ENCODE results near the gene DIPK1B.

Gene DIPK1B

DNA sequence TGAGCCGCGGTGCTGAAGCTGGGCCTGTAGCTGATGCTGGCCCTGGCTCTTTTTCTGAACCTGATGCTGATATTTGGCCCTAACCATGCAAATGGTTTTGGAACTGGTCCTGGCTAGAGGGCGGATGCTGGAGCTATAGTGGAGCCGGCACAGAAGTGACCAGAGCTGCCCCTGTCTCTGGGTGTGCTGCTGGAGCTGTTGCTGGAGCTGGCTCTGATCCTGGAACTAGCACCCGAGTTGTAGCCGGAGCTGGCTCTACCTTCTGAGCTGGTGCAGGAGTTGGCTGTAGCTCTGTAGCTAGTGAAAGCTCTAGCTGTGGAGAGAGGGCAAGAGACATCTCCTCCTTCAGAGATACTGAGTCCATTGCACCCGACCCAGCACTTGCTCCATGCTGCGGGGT is 17.6 kb downstream of the DIPK1B start:
- H3K79me2 ChIP-seq (ENCODE audit: control insufficient read depth, insufficient read depth, low read length, poor library complexity), result peaks cover 12% of the 10 kb centered on the region
- no peak overlapping the region for H4K12ac ChIP-seq (ENCODE audit: low read depth, low read length)
- no peak overlapping the region for H3K4me2 ChIP-seq (ENCODE audit: low read length)
- H4K91ac ChIP-seq (ENCODE audit: low read depth, low read length), result no peak overlapping the region
- H2BK120ac ChIP-seq (ENCODE audit: insufficient read depth, low read length, poor library complexity), result no peak overlapping the region
- H4K8ac ChIP-seq (ENCODE audit: low read depth, low read length), result no peak overlapping the region
- no peak overlapping the region for H2AFZ ChIP-seq (ENCODE audit: insufficient read depth, low read length, poor library complexity)
- H2BK12ac ChIP-seq (ENCODE audit: low read length), result no peak overlapping the region
- H3K9me3 ChIP-seq (ENCODE audit: insufficient read depth, low read depth, low read length), result peaks cover 3% of the 10 kb centered on the region
- H2BK5ac ChIP-seq (ENCODE audit: low read depth, low read length, poor library complexity), result no peak overlapping the region
- H3K23ac ChIP-seq (ENCODE audit: low read length), result no peak overlapping the region
- peaks cover 15 to 16% of the 10 kb centered on the region in 2 experiments for H3K36me3 ChIP-seq (ENCODE audit: control insufficient read depth in 1 of 2, insufficient read depth in 2 of 2, low read length in 2 of 2)
- no peaks in the 10 kb centered on the region for H3K27me3 ChIP-seq (ENCODE audit: insufficient read depth, low read length)
- H3K9ac ChIP-seq (ENCODE audit: low read length), result no peak overlapping the region
- no CpG with 5 or more reads among the region's 8 CpGs for WGBS (ENCODE audit: extremely low coverage, insufficient coverage, insufficient read length)
- H3K18ac ChIP-seq (ENCODE audit: low read length), result no peak overlapping the region
- H3K4me3 ChIP-seq (ENCODE audit: low read depth, low read length), result no peak overlapping the region
- no peak overlapping the region for H2AK5ac ChIP-seq (ENCODE audit: low read length)
- H3K79me1 ChIP-seq (ENCODE audit: low read length), result peaks cover 19% of the 10 kb centered on the region
- no peak overlapping the region for H3K14ac ChIP-seq (ENCODE audit: low read length)
- no peak overlapping the region for H3K27ac ChIP-seq (ENCODE audit: low read depth, low read length)
- no peak overlapping the region for H3K4ac ChIP-seq (ENCODE audit: low read depth, low read length)
- peaks cover 14 to 18% of the 10 kb centered on the region in 2 experiments for H3K4me1 ChIP-seq (ENCODE audit: control insufficient read depth in 1 of 2, insufficient read depth in 2 of 2, low read length in 2 of 2)
- DNase-seq, result no peak

DNA sequence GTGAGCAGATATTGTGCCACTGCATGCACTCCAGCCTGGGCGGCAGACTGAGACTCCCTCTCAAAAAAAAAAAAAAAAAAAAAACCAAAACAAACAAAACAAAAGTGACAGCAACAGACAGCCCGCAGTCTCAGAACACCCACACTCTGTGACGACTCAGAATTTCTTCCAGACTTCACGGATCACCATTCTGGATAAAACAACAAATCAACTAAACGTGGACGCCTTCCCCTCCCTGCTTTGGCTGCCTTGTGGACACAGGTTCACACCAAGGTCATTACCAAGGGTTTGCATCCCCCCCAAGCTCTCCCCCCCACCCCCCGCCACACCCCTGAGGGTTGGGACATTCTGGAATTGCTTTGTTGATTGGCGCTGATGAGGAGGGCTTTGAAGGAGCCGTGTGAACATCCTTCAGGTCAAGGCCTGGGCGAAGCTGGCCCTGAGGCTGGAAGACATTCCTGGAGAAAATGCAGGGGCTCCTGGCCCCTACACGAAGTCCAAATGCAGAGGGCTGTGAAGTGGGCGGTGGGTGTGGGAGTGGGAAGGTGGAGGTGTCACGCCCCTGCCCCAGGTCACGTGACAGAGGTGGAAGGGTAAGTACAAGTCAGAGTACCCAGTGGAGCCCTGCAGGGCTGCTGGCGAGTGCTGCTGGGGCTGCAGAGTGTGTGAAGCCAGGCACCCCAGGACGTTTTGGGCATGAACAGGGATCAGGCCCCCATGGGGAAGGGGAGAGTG is 20.2 kb downstream of the DIPK1B start:
- Histone ChIP-seq H4K91ac (ENCODE audit: low read depth, low read length) (no peak overlapping the region), H3K79me1 (ENCODE audit: low read length) (peaks cover 10% of the 10 kb centered on the region), H3K9ac (ENCODE audit: low read length) (no peak overlapping the region), H3K14ac (ENCODE audit: low read length) (no peak overlapping the region), H3K36me3 (ENCODE audit: control insufficient read depth in 1 of 2, insufficient read depth in 2 of 2, low read length in 2 of 2) (no peaks in the 10 kb centered on the region), H3K9me3 (ENCODE audit: insufficient read depth, low read depth, low read length) (peaks cover 6% of the 10 kb centered on the region), H3K4me3 (ENCODE audit: low read depth, low read length) (no peak overlapping the region), H2AFZ (ENCODE audit: insufficient read depth, low read length, poor library complexity) (no peak overlapping the region), H3K27me3 (ENCODE audit: insufficient read depth, low read length) (no peaks in the 10 kb centered on the region), H3K79me2 (ENCODE audit: control insufficient read depth, insufficient read depth, low read length, poor library complexity) (peaks cover 7% of the 10 kb centered on the region), H4K12ac (ENCODE audit: low read depth, low read length) (no peak overlapping the region), H2AK5ac (ENCODE audit: low read length) (no peak overlapping the region), H2BK5ac (ENCODE audit: low read depth, low read length, poor library complexity) (no peak overlapping the region), H2BK12ac (ENCODE audit: low read length) (no peak overlapping the region), H2BK120ac (ENCODE audit: insufficient read depth, low read length, poor library complexity) (no peak overlapping the region), H3K23ac (ENCODE audit: low read length) (no peak overlapping the region), H3K4me2 (ENCODE audit: low read length) (no peak overlapping the region), H4K8ac (ENCODE audit: low read depth, low read length) (no peak overlapping the region), H3K4ac (ENCODE audit: low read depth, low read length) (no peak overlapping the region), H3K4me1 (ENCODE audit: control insufficient read depth in 1 of 2, insufficient read depth in 2 of 2, low read length in 2 of 2) (peaks cover 0 to 7% of the 10 kb centered on the region in 2 experiments), H3K27ac (ENCODE audit: low read depth, low read length) (no peak overlapping the region), H3K18ac (ENCODE audit: low read length) (no peak overlapping the region)
- DNase-seq, result no peak
- WGBS (ENCODE audit: extremely low coverage, insufficient coverage, insufficient read length), result no CpG with 5 or more reads among the region's 16 CpGs

DNA sequence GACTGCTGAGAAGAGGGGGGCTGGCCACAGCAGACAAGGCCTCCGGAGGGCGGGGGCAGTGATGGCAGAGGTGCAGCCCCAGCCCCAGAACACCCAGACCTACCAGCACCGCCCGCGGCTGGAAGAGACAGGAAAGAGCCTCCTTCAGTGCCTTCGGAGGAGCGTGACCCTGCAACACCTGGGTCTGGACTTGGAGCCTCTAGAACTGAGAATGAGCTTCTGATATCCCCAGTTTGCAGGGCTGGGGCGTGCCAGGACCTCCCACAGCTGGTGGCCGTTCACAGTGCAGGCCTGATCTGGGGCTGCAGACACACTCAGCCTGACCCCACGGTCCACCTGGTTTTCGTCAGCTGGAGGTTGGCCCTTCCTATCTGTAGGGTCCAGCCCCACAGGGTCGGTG is 21.2 kb downstream of the DIPK1B start:
- H3K4me1 ChIP-seq (ENCODE audit: control insufficient read depth in 1 of 2, insufficient read depth in 2 of 2, low read length in 2 of 2), result peaks cover 0 to 3% of the 10 kb centered on the region in 2 experiments

DNA sequence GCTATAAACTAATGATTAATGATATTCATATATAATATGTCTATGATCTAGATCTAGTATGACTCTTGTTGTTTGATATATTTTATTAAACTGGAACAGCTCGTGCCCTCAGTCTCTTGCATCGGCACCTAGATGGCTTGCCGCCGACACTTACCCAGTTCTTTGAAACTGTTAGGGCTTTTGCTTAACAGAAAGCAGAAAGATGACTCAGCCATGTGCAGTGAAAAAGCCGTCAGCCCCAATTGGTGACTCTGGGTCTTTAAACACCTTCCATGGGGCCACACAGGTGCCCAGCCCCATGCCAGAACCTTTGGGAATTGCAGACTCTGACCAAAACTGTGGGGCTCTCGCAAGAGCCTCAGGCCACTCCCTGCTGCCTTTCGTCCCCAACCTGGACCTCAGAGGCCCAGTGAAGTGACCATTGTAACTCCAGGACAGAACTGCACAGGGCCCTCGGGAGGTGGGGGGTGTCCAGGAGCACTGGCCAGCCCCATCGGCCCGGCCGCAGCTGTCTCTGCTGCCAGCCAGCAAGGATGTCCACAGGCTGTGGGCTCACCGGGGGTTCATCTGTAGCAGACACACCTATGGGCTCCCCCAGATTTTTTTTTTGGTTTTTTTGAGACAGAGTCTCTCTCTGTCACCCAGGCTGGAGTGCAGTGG is 22.6 kb downstream of the DIPK1B start:
- Histone ChIP-seq H4K12ac (ENCODE audit: low read depth, low read length) (no peak overlapping the region), H2AK5ac (ENCODE audit: low read length) (no peak overlapping the region), H3K23ac (ENCODE audit: low read length) (no peak overlapping the region), H3K79me2 (ENCODE audit: control insufficient read depth, insufficient read depth, low read length, poor library complexity) (no peaks in the 10 kb centered on the region), H3K18ac (ENCODE audit: low read length) (no peak overlapping the region), H3K4ac (ENCODE audit: low read depth, low read length) (no peak overlapping the region), H3K36me3 (ENCODE audit: control insufficient read depth in 1 of 2, insufficient read depth in 2 of 2, low read length in 2 of 2) (no peaks in the 10 kb centered on the region), H2AFZ (ENCODE audit: insufficient read depth, low read length, poor library complexity) (no peak overlapping the region), H4K91ac (ENCODE audit: low read depth, low read length) (no peak overlapping the region), H4K8ac (ENCODE audit: low read depth, low read length) (no peak overlapping the region), H2BK5ac (ENCODE audit: low read depth, low read length, poor library complexity) (no peak overlapping the region), H2BK120ac (ENCODE audit: insufficient read depth, low read length, poor library complexity) (no peak overlapping the region), H3K14ac (ENCODE audit: low read length) (no peak overlapping the region), H3K79me1 (ENCODE audit: low read length) (no peaks in the 10 kb centered on the region), H3K27me3 (ENCODE audit: insufficient read depth, low read length) (no peaks in the 10 kb centered on the region), H2BK12ac (ENCODE audit: low read length) (no peak overlapping the region), H3K4me1 (ENCODE audit: control insufficient read depth in 1 of 2, insufficient read depth in 2 of 2, low read length in 2 of 2) (no peaks in the 10 kb centered on the region), H3K9ac (ENCODE audit: low read length) (no peak overlapping the region), H3K9me3 (ENCODE audit: insufficient read depth, low read depth, low read length) (peaks cover 6% of the 10 kb centered on the region), H3K4me3 (ENCODE audit: low read depth, low read length) (no peak overlapping the region), H3K4me2 (ENCODE audit: low read length) (no peak overlapping the region), H3K27ac (ENCODE audit: low read depth, low read length) (no peak overlapping the region)
- WGBS (ENCODE audit: extremely low coverage, insufficient coverage, insufficient read length), result no CpG with 5 or more reads among the region's 12 CpGs
- DNase-seq, result no peak

More for the DNA sequence above, 21.2 kb downstream of the DIPK1B start:
- no peaks in the 10 kb centered on the region for H3K27me3 ChIP-seq (ENCODE audit: insufficient read depth, low read length)
- no peak overlapping the region for H4K8ac ChIP-seq (ENCODE audit: low read depth, low read length)
- no CpG with 5 or more reads among the region's 12 CpGs for WGBS (ENCODE audit: extremely low coverage, insufficient coverage, insufficient read length)
- H2AFZ ChIP-seq (ENCODE audit: insufficient read depth, low read length, poor library complexity), result no peak overlapping the region
- H3K4me2 ChIP-seq (ENCODE audit: low read length), result no peak overlapping the region
- H3K9me3 ChIP-seq (ENCODE audit: insufficient read depth, low read depth, low read length), result peaks cover 6% of the 10 kb centered on the region
- no peak overlapping the region for H3K23ac ChIP-seq (ENCODE audit: low read length)
- no peak overlapping the region for H2BK12ac ChIP-seq (ENCODE audit: low read length)
- DNase-seq, result no peak
- H4K91ac ChIP-seq (ENCODE audit: low read depth, low read length), result no peak overlapping the region
- no peak overlapping the region for H4K12ac ChIP-seq (ENCODE audit: low read depth, low read length)
- no peak overlapping the region for H2BK5ac ChIP-seq (ENCODE audit: low read depth, low read length, poor library complexity)
- H2AK5ac ChIP-seq (ENCODE audit: low read length), result no peak overlapping the region
- no peak overlapping the region for H3K4me3 ChIP-seq (ENCODE audit: low read depth, low read length)
- H2BK120ac ChIP-seq (ENCODE audit: insufficient read depth, low read length, poor library complexity), result no peak overlapping the region
- no peak overlapping the region for H3K18ac ChIP-seq (ENCODE audit: low read length)
- H3K79me1 ChIP-seq (ENCODE audit: low read length), result peaks cover 2% of the 10 kb centered on the region
- H3K36me3 ChIP-seq (ENCODE audit: control insufficient read depth in 1 of 2, insufficient read depth in 2 of 2, low read length in 2 of 2), result no peaks in the 10 kb centered on the region
- H3K4ac ChIP-seq (ENCODE audit: low read depth, low read length), result no peak overlapping the region
- H3K14ac ChIP-seq (ENCODE audit: low read length), result no peak overlapping the region
- no peak overlapping the region for H3K27ac ChIP-seq (ENCODE audit: low read depth, low read length)
- no peaks in the 10 kb centered on the region for H3K79me2 ChIP-seq (ENCODE audit: control insufficient read depth, insufficient read depth, low read length, poor library complexity)
- no peak overlapping the region for H3K9ac ChIP-seq (ENCODE audit: low read length)

Measured in trophoblast cell (in vitro differentiated cells and primary cell).